CD4-positive, alpha-beta T cell treated with Interleukin-6 at 100 ng/mL for 8 hours (primary cell): ENCODE data around the gene MAOA.
"Not testable (repeated sequence)": the region's sequence is repeated elsewhere in the genome, so short reads cannot be mapped to it uniquely, and the experiment has no call there.

Experiments
- DNase-seq: peaks from one replicate; pipeline ENCODE4 v3.0.0-alpha.2; 2020; ENCODE audit warnings: mixed read lengths, low spot score

Gene MAOA

DNA sequence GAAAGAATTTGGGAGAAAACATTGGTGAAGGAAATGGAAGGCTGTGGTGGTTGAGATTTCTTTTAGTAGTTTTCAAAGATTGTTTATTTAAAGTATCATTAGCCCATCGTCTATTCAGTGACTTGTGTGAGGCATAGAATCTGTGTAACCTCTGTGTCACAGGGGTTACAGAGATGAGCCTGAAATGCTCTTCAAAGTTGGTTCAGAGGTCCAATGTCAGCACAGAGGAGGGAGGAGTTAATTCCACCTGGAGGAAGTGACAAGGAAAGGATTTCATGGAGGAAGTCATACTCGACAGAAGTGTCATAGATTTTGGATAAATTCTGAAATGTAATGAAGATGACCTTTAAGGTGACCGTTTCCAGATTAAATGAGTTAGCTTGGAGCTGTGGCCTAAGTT lies 8.2 kb downstream of the MAOA start:
- no peak for DNase-seq

GRCh38 chrX:43664708-43665107 lies 8.6 kb downstream of the MAOA start:
- no peak for DNase-seq

DNA sequence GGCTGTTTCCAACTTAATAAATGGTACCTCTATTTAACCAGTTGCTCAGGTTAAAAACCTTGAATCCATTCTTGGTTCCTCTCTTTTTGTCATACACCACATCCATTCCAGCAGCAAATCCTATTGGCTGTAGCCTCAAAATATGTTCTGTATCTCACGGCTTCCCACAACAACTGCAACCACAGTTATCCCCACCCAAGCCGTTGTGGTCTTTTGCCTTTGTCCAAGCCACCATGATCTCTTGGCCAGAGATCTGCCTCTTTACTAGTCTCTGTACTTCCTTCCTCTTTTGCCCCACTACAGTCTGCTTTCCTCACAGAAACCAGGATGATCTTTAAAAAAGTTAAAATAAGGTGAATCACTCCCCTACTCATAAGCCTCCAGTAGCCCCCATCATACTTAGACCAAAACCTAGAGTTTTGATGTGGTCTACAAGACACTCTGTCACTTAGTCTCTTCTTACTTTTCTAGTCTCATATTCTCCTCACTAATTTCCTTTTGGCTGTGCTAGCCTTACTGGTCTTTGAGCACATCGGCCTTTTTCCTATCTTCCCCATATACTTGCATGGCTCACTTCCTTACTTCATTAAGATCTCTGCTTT lies 10.3 kb downstream of the MAOA start:
- no peak for DNase-seq

DNA sequence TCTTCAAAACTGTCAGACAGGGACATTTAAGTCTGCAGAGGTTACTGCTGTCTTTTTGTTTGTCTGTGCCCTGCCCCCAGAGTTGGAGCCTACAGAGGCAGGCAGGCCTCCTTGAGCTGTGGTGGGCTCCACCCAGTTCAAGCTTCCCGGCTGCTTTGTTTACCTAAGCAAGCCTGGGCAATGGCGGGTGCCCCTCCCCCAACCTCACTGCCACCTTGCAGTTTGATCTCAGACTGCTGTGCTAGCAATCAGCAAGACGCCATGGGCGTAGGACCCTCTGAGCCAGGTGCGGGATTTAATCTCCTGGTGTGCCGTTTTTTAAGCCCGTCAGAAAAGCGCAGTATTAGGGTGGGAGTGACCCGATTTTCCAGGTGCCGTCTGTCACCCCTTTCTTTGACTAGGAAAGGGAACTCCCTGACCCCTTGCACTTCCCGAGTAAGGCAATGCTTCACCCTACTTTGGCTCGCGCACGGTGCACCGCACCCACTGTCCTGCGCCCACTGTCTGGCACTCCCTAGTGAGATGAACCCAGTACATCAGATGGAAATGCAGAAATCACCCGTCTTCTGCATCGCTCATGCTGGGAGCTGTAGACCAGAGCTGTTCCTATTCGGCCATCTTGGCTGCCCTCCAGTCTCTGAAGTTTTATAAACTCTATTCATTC lies 20.0 kb downstream of the MAOA start:
- DNase-seq = not testable (repeated sequence)

- no peak for DNase-seq
Measured at GRCh38 chrX:43676971-43677572, 21.0 kb downstream of the MAOA start.

- no peak for DNase-seq
Measured at GRCh38 chrX:43677993-43678392, 21.9 kb downstream of the MAOA start.

GRCh38 chrX:43679058-43679457 lies 23.0 kb downstream of the MAOA start:
- DNase-seq = no peak

- no peak for DNase-seq
Measured at GRCh38 chrX:43679778-43680177, 23.7 kb downstream of the MAOA start.

GRCh38 chrX:43682726-43683125 lies 26.6 kb downstream of the MAOA start:
- no peak for DNase-seq

DNA sequence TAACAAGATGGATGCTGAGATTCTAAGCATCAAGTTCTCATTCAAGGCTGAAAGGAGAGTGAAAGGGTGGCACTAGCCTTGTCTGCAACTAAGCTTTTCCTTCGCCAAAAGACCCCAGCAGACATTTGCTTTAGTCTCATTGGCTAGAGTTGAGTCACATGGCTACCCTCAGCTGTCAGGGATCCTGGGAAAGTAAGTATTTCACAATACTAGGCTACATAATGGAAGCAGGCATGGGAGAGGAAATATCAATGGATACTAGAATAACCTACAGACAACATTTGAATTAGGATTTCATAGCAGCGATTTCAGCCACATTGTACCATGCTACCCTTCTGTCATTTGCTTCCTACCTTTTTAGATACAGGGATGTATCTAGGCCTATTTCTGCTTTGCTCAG lies 29.1 kb downstream of the MAOA start:
- no peak for DNase-seq

DNA sequence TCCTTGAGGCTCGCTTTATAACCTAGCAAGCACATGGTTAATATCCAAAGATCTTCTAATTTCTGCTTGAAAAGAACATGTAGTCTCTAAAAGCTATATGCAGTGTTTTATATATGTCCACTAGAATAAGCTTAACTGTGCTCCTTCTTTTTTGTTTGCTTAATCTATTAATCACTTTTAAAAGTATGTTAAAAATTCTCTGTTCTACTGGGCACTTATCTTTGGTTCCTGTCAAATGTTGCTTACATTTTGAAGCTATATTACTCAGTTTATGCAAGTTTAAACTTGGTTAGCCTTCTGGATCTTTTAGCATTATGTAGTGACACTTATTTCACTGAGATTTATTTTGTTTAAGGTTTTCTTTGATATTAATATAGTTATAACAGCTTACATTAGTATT lies 32.5 kb downstream of the MAOA start:
- DNase-seq = no peak

GRCh38 chrX:43693602-43694406 lies 37.7 kb downstream of the MAOA start:
- no peak for DNase-seq

- DNase-seq = no peak
Measured at GRCh38 chrX:43699475-43699874, 43.4 kb downstream of the MAOA start.

GRCh38 chrX:43702079-43702524 lies 46.0 kb downstream of the MAOA start:
- no peak for DNase-seq

DNA sequence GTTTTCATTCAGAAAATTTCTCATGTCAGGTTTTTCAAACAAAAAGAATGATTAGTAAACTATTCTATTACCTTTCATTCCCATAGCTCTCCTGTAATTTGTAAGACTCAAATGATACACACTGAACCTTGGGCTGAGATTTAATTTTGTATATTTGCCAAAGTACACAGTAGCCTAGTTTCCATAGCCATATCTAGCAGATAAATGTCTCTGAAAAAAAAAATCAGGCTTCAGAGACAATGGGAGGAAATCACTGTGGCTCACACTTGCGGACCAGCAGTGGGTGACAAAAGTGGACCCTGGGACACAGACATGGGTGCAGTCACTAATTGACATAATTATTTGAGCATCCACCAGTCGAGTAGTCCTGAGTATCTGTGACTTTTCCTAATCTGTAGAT lies 46.6 kb downstream of the MAOA start:
- DNase-seq = no peak

GRCh38 chrX:43703211-43703791 lies 47.2 kb downstream of the MAOA start:
- DNase-seq = no peak

DNA sequence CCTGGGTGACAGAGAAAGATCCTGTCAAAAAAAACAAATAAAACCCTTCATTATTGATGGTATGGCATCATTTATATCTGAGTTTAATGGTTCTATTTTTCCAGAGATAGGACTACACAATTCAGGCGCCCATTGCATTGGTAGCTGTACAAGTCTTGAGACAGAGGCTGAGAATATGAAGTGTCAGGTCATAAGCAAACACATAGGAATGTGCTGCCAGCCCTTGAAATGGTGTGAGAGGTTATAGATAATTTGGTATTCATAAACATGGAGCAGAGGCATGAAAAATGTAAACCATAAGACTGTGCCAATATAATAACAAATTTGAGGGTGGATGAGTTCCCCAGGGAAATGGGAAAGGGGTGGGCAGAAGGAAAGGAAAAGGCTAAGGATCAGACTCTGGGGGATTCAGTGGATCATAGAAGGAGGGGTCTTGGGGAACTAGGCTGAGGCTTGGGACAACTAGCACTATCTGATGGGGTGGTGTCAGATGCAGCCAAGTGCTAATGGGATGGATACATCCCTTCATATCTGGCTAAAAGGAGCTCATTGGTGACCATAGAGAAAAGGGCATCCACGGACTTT lies 50.8 kb downstream of the MAOA start:
- DNase-seq = no peak

DNA sequence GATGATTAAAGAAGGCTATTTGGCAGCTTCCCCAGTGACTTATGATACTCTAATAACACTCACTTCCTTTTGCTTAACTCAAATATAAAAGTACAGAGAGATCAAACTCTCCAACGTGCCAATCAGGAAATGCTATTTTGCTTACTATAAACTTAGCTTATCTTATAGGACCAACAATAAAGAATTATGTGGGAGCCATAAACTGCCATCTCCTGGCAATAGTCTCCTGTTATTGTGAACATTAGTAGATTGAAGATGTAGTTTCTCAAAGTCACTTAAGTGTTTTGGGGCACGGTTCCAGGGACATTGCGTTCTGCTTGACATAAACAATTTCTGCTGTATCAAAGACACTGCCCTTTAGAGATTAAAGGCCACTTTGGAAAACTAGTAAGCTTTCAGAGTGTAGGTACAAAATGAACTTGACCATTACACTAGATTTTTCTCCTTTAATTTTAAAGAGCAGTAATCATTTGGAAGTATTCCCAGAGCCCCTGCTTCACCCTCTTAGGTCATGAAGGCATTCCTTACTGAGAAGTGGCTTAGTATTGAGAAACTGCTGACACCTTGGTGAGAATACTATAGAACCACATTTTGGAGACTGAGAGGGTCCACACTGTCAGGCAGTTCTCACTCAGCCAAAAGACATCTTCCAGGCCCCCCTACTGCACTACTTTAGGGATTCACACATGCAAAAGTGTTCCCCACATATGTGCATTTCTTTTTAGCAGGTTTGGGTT lies 51.9 kb downstream of the MAOA start:
- DNase-seq = no peak

DNA sequence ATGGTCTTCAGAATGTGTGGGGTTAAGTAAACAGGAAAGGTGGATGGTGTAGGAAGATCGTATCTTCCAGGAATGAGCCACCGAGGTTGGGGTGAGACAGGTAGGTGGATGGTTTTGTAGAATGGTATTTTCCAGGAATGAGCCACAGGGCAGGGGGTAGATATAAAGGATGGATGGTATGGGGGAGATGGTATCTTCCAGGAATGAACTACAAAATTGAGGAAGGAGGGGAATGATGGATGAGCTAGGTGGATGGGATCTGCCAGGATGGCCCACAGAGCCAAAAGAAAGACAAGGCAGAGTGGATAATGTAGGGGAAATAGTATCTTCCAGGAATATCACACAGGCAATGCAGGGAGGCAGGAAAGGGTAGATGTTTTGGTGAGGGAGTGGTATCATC lies 60.0 kb downstream of the MAOA start:
- DNase-seq = no peak

DNA sequence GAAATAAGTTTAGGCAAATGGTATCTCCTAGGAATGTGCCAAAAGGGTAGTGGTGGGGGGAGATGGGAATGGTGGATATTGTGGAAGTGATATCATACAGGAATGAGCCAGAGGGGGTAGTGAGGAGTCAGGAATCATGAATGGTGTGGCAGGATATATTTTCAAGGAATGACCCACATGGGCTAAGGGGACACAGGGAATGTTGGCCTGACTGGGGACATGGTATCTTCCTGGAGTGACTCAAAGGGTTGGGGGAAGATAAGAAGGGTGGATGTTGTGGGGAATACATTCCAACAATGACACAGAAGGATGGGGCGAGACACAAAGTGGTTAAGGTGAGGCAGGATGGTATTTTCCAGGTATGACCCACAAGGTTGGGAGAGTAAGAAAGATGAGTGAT lies 60.6 kb downstream of the MAOA start:
- DNase-seq = no peak

DNA sequence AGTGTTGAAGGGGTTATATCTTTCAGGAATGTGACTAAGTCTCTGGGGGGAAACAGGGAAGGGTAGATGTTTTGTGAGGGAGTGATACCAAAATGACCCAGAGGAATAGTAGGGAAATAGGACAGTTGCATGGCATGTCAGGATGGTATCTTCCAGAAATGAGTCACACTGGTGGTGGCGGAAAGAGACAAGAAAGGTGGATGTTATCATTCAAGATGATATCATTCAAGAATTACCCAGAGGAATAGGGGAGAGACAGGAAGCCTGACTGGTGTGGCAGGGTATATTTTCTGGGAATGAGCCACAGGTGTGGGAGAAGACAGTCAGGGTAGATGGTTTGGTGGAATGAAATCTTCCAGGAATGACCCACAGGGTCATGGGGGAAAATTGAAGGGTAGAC lies 61.1 kb downstream of the MAOA start:
- DNase-seq = no peak
